ENCODE data around the gene GABRB1. TPM values are rescaled to one million over a fixed set of nuclear protein-coding genes. Genes with fewer than 3 reads are reported as not detected.

Gene GABRB1
- total and polyA plus RNA-seq, 2 of the 8 experiments (the other 6 are each of a cell fraction or from before 2014, with no cell fraction given), result 0.22 to 0.38 TPM

DNA sequence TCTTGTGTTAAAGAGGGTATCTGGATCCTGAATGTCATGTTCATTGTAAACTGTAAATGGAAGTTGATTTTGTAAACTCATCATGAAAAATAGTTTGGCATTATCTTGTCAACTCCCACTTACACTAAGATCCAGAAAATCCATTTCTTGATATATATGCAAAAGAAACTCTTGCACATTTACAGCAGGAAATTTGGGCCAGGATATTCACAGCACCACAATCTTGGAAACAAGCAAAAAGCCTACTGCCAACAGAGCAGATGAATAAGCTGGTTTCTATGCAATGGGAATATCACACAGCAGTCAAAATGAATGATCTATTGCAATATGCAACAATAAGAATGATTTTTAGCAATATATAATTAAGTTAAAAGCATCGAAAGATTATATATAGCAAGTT, 46.6 kb upstream of the GABRB1 start (continued):
- TF ChIP-seq, protein P1, sequence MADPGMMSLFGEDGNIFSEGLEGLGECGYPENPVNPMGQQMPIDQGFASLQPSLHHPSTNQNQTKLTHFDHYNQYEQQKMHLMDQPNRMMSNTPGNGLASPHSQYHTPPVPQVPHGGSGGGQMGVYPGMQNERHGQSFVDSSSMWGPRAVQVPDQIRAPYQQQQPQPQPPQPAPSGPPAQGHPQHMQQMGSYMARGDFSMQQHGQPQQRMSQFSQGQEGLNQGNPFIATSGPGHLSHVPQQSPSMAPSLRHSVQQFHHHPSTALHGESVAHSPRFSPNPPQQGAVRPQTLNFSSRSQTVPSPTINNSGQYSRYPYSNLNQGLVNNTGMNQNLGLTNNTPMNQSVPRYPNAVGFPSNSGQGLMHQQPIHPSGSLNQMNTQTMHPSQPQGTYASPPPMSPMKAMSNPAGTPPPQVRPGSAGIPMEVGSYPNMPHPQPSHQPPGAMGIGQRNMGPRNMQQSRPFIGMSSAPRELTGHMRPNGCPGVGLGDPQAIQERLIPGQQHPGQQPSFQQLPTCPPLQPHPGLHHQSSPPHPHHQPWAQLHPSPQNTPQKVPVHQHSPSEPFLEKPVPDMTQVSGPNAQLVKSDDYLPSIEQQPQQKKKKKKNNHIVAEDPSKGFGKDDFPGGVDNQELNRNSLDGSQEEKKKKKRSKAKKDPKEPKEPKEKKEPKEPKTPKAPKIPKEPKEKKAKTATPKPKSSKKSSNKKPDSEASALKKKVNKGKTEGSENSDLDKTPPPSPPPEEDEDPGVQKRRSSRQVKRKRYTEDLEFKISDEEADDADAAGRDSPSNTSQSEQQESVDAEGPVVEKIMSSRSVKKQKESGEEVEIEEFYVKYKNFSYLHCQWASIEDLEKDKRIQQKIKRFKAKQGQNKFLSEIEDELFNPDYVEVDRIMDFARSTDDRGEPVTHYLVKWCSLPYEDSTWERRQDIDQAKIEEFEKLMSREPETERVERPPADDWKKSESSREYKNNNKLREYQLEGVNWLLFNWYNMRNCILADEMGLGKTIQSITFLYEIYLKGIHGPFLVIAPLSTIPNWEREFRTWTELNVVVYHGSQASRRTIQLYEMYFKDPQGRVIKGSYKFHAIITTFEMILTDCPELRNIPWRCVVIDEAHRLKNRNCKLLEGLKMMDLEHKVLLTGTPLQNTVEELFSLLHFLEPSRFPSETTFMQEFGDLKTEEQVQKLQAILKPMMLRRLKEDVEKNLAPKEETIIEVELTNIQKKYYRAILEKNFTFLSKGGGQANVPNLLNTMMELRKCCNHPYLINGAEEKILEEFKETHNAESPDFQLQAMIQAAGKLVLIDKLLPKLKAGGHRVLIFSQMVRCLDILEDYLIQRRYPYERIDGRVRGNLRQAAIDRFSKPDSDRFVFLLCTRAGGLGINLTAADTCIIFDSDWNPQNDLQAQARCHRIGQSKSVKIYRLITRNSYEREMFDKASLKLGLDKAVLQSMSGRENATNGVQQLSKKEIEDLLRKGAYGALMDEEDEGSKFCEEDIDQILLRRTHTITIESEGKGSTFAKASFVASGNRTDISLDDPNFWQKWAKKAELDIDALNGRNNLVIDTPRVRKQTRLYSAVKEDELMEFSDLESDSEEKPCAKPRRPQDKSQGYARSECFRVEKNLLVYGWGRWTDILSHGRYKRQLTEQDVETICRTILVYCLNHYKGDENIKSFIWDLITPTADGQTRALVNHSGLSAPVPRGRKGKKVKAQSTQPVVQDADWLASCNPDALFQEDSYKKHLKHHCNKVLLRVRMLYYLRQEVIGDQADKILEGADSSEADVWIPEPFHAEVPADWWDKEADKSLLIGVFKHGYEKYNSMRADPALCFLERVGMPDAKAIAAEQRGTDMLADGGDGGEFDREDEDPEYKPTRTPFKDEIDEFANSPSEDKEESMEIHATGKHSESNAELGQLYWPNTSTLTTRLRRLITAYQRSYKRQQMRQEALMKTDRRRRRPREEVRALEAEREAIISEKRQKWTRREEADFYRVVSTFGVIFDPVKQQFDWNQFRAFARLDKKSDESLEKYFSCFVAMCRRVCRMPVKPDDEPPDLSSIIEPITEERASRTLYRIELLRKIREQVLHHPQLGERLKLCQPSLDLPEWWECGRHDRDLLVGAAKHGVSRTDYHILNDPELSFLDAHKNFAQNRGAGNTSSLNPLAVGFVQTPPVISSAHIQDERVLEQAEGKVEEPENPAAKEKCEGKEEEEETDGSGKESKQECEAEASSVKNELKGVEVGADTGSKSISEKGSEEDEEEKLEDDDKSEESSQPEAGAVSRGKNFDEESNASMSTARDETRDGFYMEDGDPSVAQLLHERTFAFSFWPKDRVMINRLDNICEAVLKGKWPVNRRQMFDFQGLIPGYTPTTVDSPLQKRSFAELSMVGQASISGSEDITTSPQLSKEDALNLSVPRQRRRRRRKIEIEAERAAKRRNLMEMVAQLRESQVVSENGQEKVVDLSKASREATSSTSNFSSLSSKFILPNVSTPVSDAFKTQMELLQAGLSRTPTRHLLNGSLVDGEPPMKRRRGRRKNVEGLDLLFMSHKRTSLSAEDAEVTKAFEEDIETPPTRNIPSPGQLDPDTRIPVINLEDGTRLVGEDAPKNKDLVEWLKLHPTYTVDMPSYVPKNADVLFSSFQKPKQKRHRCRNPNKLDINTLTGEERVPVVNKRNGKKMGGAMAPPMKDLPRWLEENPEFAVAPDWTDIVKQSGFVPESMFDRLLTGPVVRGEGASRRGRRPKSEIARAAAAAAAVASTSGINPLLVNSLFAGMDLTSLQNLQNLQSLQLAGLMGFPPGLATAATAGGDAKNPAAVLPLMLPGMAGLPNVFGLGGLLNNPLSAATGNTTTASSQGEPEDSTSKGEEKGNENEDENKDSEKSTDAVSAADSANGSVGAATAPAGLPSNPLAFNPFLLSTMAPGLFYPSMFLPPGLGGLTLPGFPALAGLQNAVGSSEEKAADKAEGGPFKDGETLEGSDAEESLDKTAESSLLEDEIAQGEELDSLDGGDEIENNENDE (IDR thresholded peaks at IDR 0.05; ENCODE audit: insufficient replicate concordance, low read length), result no peak
- TF ChIP-seq EZH2 (IDR thresholded peaks at IDR 0.05; ENCODE audit: low read depth, low read length, severe bottlenecking) (no peak), EGR1 (IDR thresholded peaks at IDR 0.05; ENCODE audit: borderline replicate concordance, low read depth, low read length) (no peak), EP300 (IDR thresholded peaks at IDR 0.05; ENCODE audit: borderline replicate concordance in 1 of 2, low read depth in 2 of 2, low read length in 2 of 2) (no peak), RXRA (IDR thresholded peaks at IDR 0.05; ENCODE audit: insufficient read depth, low read depth, low read length) (no peak), TEAD4 (IDR thresholded peaks at IDR 0.05; ENCODE audit: low read depth, low read length) (no peak), SRF (IDR thresholded peaks at IDR 0.05; ENCODE audit: low read depth, low read length) (no peak), SAP30 (IDR thresholded peaks at IDR 0.05; ENCODE audit: insufficient read depth, insufficient replicate concordance, low read length) (no peak), CBX8 (IDR thresholded peaks at IDR 0.05; ENCODE audit: borderline replicate concordance, low read depth, low read length) (no peak), FOSL1 (IDR thresholded peaks at IDR 0.05; ENCODE audit: insufficient read depth, low read depth, low read length) (no peak), TAF1 (IDR thresholded peaks at IDR 0.05; ENCODE audit: low read depth, low read length) (no peak)

Data from H1 (cell line).